NCI-H1048 (cell line): Measurements from ENCODE around the gene CNGB1.
"Not testable (repeated sequence)": the region's sequence is repeated elsewhere in the genome, so short reads cannot be mapped to it uniquely, and the experiment has no call there.

ENCODE experiments used
- DNase-seq: peaks from one replicate; lab custom pipeline; 2025; lab: John Stamatoyannopoulos, UW

CNGB1 gene

DNA sequence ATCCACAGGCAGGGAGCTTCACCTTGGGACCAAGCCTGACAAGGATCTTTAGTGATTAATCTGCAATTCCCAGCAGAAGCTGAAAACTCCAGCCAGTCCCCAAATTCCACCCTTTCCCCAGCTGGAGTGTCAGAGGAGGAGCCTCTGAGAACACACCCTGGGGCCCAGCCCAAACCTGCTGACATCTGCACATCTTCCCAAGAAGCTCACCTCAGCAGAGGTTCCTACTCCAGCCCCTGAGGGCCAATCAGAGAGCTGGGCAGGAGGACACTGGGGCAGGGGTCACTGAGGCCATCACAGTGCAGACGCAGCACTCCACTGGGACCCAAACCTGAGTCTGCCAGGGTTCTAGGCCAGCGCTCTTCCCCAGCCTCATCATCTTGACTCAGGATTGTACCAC is 44.9 kb downstream of the CNGB1 start:
- DNase-seq, result no peak

DNA sequence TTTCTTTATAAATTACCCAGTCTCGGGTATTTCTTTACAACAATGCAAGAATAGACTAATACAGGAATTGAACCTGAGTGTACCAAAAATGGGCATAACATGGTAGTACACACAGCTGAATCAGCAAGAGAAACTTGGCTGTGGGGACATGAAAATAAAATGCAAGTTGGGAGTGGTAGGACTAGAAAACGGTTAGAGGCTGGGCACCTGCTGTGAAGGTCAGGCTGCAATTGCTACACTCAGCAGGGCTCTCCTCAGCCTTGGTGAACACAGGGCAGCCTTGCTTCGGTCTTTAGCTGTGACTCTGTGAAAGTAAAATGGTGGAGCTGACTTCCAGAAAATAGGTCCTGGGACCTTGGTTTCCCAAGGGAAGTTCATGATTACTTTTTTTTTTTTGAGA is 45.6 kb downstream of the CNGB1 start:
- no peak for DNase-seq

GRCh38 chr16:57924514-57924913 is 46.4 kb downstream of the CNGB1 start:
- DNase-seq, result no peak

DNA sequence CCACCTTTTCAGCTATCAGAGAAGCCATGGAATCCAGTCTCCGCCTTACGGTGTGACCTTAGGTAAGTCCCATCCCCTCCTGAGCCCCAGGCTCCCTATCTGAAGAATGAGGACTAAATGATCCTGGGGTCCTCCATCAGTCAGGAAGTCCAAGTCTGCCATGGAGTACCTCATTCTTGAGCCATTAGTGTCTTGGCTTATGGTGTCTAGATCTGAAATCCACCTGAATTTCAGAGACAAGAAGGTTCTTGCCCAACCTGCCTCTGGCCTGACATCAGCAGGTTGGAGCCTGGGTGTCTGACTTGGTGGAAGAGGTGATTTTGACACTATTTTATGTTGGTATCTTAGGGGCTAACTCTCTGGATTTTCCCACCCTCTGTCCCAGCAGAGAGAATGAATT is 47.1 kb downstream of the CNGB1 start:
- no peak for DNase-seq

DNA sequence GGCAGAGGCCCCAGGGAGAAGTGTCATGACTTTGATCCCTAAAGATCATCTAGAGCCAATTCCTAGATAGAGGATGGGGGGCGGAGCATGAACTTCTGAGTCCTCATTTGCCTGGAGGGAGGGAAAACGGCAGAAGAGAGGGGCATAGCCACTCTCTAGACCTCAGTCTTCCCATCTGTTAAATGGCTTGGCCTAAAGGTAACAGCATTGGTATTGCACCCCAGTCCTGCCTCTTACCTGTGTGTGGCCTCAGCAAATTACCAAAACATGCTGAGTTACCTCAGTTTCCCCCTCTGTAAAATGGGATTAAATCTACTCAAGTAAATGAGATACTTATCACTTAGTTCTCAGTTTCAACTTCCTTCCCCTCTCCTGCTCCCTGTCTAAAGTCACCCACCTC is 47.5 kb downstream of the CNGB1 start:
- DNase-seq, result no peak

GRCh38 chr16:57920880-57921229 is 50.1 kb downstream of the CNGB1 start:
- DNase-seq, result no peak

DNA sequence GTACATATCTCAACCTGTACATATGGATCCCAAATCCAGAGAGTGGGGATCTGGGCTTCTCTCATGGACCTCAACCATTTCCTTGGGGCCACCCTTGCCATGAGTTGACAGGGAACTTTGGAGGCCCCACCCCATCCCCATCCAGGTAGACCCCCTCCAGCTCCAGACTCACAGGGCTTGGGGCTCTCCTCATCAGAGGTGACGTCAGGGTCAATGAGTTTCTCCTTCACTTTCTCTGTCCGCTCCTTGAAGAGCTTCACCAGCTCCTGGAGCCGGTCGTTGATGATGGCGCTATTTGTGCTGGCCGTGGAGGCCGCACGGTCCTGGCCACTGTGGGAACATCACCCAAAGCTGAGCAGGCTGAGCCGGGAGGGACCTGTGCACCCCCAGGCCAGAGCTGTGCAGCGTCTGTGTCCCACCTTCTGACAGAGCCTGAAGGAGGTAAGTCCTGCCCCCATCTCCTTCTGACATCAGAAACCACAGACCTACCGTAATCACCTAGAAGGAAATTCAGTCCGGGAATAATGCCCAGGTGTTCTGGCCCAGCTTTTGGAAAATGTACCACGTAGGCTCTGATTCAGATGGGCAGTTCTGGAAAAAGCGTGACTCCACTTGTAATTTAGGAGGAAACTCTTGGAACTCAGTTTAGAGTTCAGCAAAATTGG is 50.6 kb downstream of the CNGB1 start:
- no peak for DNase-seq

DNA sequence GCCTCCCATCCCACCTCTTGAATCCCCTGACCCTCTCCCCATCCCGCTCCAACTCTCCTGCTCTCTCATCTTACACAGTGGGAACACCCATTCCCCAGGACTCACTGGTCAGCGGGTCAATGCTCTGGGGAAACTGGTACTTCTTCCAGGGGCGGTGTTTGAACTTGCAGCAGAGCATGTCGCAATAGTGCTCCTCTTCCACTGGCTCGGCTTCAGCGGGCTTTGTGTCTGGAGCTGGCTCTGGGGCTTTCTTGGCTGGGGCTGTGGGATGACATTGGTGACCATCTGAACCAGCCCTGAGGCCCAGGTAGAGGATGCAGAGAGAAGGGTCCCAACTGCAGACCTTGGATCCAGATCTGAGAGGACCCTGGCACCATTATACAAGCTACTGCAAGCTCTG is 51.9 kb downstream of the CNGB1 start:
- no peak for DNase-seq

DNA sequence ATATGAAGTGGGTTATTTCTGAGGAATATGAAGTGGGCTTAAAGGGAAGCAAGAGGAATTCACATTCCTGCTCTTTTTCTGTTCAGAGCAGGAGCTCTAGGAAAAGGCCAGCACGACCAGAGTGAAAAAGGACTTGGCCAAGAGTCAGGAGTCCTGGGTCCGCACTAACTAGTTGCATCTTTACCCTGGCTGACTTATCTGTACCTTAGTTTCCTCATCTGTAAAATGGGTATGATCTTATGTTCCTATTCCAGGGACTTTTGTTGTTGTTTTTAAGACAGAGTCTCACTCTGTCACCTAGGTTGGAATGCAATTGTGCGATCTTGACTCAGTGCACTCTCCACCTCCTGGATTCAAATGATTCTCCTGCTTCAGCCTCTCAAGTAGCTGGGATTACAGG is 52.5 kb downstream of the CNGB1 start:
- no peak for DNase-seq

GRCh38 chr16:57917929-57918328 is 53.0 kb downstream of the CNGB1 start:
- DNase-seq, result not testable (repeated sequence)

DNA sequence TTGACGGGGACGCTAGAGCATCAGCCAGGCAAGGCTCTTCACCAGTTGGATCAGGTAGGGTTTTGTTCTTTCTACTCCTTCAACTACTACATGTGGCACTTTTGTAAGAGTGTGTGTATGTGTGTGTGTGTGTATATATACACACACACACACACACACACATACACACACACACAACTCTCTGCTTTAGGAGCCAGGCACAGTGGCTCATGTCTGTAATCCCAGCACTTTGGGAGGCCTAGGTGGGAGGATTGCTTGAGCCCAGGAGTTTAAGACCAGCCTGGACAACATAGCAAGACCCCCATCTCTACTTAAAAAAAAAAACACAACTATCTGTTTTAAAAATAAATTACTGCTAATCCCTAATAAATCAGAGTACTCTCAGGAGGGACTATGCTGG is 53.4 kb downstream of the CNGB1 start:
- DNase-seq, result not testable (repeated sequence)

- DNase-seq, result no peak
These were observed 54.0 kb downstream of the CNGB1 start for GRCh38 chr16:57916735-57917438.

- DNase-seq, result no peak
These were observed 55.0 kb downstream of the CNGB1 start for GRCh38 chr16:57915811-57916488.

DNA sequence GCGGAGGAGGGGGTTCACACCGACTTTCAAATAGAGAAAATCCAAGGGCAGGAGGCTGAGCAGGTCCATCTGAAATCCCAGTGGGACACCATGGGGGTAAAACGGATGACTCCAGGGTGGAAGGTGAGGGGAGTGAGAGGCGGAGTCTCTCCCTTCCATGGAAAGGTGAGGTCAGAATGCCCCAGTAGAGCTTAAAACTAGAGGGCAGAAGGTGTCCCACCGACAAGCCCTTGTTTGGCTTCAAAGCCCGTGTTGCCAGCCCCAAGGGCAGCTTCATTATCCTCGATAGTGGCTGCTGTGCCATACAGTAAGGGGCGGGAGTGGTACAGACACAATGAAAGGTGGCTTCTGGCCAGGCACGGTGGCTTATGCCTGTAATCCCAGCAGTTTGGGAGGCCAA is 55.7 kb downstream of the CNGB1 start:
- no peak for DNase-seq

DNA sequence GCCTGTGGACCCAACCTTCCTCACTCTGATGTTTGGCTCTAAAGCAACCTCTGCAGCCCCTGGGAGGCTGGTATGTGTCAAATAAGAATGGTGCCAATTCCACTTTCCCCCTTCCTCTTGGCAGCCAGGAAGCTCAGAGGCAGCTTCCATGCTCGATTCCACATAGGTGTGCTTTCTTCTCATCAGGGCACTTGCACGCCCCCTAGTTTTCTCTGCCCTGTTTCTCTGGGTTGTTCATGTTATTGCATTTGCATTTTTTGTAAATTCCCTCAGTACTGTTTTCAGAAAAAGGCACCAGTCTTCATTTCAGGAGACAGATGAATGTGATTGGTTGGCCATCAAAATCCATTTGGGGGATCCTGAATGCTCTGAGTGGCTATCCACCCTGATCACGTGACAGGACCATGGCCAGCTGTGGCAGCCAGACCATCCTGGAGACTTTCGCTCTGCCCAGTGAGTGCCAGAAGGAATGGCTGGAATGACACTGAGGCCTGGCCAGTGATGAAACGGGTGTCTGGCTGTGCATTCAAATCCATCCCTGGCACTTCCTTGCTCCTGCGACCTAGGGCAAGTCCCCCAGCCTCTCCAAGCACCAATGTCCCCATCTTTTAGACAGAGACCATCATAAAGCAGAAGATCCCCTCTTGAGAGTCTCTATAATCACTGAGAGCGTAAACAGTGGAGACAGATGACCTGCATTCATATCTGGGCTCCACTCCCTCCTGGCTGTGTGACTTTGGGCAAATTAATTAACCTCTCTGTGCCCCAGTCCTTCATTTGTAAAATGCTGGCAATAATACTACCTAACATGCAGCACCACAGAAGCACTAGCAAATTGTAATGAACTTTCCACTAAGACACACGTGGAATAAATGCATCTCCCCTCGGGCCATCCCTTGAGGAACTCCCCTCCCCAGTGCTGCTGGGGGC is 56.4 kb downstream of the CNGB1 start:
- DNase-seq, result no peak

GRCh38 chr16:57912529-57913260 is 58.2 kb downstream of the CNGB1 start:
- DNase-seq, result no peak

DNA sequence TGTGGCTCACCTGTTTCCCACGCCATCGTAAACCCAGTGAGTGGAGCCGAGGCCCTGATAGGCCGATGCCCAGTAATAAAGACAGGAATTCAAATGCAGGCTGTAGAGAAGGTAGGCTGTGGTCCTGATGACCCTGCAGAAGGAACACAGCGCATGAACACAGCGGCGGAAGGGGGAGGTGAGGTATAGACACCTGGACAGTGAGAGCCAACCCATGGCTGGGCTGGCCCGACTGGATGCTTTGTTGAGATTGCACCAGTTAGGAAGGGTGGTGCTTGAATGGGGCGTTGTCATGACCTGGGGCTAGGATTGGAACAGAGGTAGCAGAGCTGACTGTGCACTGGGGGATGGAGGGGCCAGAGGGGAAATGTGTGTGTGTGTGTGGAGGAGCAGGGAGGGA is 59.2 kb downstream of the CNGB1 start:
- DNase-seq, result no peak

GRCh38 chr16:57910696-57911095 is 60.2 kb downstream of the CNGB1 start:
- no peak for DNase-seq

- no peak for DNase-seq
These were observed 62.4 kb downstream of the CNGB1 start for GRCh38 chr16:57908409-57908987.

DNA sequence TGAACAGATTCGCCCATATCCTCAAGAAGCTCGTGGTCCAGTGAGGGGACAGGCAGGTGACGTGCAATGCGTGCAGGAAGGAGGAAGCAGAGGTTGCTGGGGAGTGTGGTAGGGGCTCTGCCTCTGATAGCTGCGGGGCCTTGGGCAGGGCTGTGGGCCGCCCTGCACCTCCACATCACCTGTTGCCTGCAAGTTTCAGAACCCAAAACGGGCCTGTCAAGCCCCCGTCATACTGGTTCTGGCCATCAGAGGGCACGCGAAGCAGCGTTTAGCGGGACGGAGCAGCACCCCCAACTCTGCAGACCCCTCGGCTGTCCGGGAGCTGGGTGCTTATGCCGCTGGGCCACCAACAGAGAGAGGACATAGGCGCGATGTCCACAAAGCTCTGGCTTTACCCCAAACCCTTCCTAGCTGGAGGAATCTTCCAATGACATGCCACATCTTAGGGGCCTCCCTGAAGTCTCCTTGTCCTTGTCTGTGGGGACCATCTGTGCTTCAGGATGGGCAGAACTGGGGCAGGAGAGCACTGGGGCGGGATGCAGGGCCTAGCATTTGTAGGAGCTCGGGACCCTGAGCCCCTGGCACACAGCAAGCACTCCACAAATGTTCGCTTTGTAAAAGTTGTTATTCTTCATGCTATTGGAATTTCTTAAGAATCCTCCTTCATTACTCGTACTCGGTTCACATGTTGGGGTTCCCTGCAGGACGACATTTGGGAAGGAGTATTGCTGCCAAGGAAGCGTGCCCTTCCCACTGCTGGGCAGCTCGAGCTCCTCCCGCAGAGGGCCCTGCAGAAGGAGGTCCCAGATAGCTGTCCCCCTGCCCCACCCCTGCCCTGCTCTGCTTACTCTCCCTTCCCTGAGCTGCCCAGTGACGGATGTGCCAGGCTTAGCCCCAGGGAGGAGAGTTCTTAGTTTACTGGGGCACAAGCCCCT is 64.3 kb downstream of the CNGB1 start:
- DNase-seq, result no peak
